Measurements from ENCODE around the gene RAB3B.

Gene RAB3B

GRCh38 chr1:51957618-51958017 lies 32.9 kb downstream of the RAB3B start:
- in situ Hi-C loops (cut with MboI; ENCODE audit: low sequenced_read_pairs), result no loop called here

GRCh38 chr1:51956528-51957509 lies 33.7 kb downstream of the RAB3B start:
- in situ Hi-C loops (cut with MboI; ENCODE audit: low sequenced_read_pairs), result no loop called here

DNA sequence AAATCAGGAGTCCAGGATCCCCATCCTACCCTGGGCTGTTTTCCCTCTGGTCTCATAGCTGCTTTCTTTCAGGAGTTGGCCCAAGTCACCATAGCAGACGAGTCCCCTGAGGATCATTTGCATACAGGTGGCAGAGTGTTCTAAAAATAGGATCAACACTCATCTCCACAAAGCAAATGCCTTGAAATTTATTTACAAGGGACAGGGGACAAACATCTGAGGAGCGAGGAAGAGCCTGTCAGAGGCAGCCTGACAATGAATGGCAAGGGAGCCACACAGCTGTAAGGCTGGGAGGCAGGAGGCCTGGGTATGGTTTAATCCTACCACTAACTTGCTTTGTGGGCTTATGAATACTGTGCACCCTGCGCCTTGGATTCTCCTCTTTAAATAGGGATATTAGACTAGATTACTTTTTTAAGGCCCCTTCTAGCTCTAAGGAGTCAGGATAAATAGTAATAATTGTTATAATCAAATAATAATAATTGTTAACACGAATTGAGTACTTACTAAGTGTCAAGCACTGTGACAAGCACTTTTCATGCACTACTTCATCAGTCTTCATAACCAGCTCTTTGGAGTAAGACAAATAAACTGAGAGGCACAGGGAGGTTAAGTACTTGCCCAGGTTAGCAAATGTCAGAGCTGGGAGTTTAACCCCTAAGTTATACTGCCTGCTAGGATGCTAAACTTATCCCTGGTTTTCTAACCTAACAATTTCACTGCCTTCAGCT lies 34.5 kb downstream of the RAB3B start:
- in situ Hi-C loops (cut with MboI; ENCODE audit: low sequenced_read_pairs), result no loop called here

GRCh38 chr1:51954783-51955182 lies 35.7 kb downstream of the RAB3B start:
- in situ Hi-C loops (cut with MboI; ENCODE audit: low sequenced_read_pairs), result no loop called here

- in situ Hi-C loops (cut with MboI; ENCODE audit: low sequenced_read_pairs), result no loop called here
These were observed 37.4 kb downstream of the RAB3B start for GRCh38 chr1:51953079-51953478.

DNA sequence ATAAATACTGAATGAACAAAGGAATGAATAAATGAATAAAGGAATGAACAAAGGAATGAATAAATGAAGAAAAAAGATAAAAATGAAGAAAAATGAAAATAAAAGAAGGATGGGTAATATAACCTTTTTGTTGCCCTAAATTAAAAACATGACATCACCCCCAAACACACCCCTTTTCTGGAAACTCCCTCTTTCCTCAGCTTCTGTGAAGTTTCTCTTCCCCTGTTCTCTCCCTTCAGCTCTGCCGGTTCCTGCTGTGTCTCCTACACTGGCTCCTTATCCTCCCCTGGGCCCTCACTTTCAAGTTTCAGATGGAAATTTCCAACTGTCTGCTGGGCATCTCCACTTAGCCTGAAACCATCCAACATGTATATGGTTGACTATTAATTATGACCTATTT lies 37.9 kb downstream of the RAB3B start:
- in situ Hi-C loops (cut with MboI; ENCODE audit: low sequenced_read_pairs), result no loop called here

GRCh38 chr1:51950701-51951100 lies 39.8 kb downstream of the RAB3B start:
- in situ Hi-C loops (cut with MboI; ENCODE audit: low sequenced_read_pairs), result no loop called here

DNA sequence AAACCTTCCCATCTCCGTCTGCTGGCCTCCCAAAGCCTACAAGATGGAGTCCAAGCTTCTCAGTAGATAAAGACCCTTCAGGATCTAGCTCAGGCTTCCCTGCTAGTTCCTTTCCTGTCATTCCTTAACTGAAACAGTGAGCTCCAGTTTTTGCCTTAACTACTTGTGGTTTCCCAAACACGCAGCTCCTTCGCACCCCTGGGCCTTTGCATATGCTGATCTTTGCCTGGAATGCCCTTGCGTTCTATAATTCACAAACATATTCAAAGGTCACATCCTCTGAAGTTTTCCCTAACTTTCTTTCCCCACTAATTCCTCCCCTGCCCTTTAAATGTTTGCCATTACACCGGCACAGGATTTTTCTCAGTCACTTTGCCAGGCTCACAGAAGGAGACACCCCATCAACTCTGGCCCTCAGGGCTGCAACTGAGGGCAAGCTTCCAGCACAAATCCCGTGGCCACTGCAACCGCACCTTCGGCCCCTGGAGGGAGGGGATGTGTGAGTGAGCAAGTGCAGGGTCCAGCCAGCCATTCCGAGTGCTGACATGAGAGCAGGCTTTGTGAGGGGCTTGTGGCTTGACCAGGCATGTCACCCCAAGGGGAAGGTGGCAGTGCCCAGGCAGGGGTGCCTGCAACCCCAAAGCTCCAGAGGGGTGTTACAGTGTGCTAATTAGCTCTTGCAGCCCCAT lies 41.3 kb downstream of the RAB3B start:
- in situ Hi-C loops (cut with MboI; ENCODE audit: low sequenced_read_pairs), result no loop called here

GRCh38 chr1:51948491-51948915 lies 42.0 kb downstream of the RAB3B start:
- in situ Hi-C loops (cut with MboI; ENCODE audit: low sequenced_read_pairs), result no loop called here

GRCh38 chr1:51946300-51946699 lies 44.2 kb downstream of the RAB3B start:
- in situ Hi-C loops (cut with MboI; ENCODE audit: low sequenced_read_pairs), result no loop called here

GRCh38 chr1:51945591-51945990 lies 44.9 kb downstream of the RAB3B start:
- in situ Hi-C loops (cut with MboI; ENCODE audit: low sequenced_read_pairs), result no loop called here

- in situ Hi-C loops (cut with MboI; ENCODE audit: low sequenced_read_pairs), result no loop called here
These were observed 48.2 kb downstream of the RAB3B start for GRCh38 chr1:51942281-51942680.

- in situ Hi-C loops (cut with MboI; ENCODE audit: low sequenced_read_pairs), result no loop called here
These were observed 49.0 kb downstream of the RAB3B start for GRCh38 chr1:51941528-51941927.

- in situ Hi-C loops (cut with MboI; ENCODE audit: low sequenced_read_pairs), result no loop called here
These were observed 53.4 kb downstream of the RAB3B start for GRCh38 chr1:51937112-51937511.

- in situ Hi-C loops (cut with MboI; ENCODE audit: low sequenced_read_pairs), result no loop called here
These were observed 54.0 kb downstream of the RAB3B start for GRCh38 chr1:51936531-51936930.

DNA sequence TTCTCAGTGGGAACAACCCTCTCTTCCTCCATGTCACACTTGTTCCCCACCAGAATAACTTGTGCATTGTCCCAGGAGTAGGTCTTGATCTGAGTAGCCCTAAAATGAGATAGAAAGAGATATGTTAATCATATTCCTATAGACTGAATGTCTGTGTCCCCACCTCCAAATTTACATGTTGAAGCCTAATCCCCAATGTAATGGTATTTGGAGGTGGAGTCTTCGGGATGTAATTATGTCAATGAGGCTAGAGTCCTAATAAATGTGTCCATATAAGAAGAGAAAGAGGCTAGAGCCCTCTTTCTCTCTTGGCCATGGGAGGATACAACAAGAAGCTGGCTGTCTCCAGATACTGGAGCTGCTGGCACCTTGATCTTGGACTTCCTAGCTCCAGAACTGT lies 57.2 kb downstream of the RAB3B start:
- in situ Hi-C loops (cut with MboI; ENCODE audit: low sequenced_read_pairs), result no loop called here

- in situ Hi-C loops (cut with MboI; ENCODE audit: low sequenced_read_pairs), result no loop called here
These were observed 60.2 kb downstream of the RAB3B start for GRCh38 chr1:51930329-51930728.

GRCh38 chr1:51928896-51929295 lies 61.6 kb downstream of the RAB3B start:
- in situ Hi-C loops (cut with MboI; ENCODE audit: low sequenced_read_pairs), result no loop called here

DNA sequence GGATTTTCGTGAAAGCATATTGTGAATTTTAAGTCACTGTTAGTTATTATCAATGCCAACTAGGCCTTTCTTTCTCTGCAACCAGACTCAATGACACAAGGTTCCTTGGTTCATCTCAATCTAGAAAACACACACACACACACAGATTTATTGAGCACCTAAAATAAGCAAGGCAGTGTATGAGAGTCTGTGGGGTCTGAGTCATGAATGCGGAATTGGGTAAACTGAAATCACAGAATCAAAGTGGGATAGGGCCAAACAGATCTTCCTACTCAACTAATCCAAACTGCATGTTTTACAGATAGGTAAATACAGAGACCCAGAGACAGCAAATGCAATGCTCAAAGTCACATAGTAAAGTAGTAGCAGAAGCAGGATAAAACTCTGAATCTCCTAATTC lies 63.5 kb downstream of the RAB3B start:
- in situ Hi-C loops (cut with MboI; ENCODE audit: low sequenced_read_pairs), result no loop called here

DNA sequence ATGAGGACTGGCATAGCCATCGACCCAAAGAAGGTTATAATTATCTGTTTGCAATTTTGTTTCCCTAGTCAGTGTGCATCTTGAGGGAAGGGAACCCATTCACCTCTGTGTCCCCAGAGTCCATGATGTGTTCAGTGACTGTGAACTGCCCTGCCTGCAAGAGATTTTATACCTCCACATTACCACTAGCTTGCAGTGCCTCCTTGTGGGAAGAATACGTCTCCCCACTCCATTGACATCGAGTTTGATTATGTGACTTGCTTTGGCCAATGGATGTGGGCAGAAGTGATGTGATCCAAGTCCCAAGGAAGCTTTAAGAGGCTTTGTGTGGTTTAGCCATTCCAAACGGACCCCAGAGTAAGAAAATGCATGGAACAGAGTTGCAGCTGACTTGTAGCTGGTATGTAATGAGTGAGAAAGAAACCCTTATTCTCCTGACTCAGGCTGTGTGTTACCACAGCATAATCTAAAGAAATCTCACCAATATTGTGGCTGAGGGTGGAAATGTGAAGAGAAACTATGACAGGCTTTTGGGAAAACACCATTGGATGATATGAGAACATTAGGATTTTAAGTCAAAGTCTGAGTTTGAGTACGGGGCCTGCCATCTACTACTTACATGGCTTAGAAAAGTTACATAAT lies 64.2 kb downstream of the RAB3B start:
- in situ Hi-C loops (cut with MboI; ENCODE audit: low sequenced_read_pairs), result no loop called here

DNA sequence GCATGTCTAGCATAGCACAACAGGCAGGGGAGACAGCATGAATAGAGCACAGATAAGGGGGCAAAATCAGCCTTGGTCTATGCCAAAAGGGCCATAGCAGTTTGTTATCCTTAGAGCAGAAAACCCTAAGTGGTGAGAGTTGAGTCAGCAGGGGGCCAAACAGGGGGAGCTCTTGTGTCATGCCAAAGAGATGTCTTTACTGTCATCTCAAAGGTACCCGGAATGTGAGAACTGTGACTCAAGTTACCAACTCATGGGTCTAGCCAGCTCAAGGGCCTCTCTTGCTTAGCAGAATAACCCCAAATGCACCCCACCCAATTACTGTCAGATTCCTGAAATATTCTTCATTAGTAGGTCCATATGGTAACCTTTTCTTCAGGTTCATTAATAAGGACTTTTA lies 66.0 kb downstream of the RAB3B start:
- in situ Hi-C loops (cut with MboI; ENCODE audit: low sequenced_read_pairs), result no loop called here

Data from HL-60/S4 treated with phorbol 12-myristate 13-acetate at 8.2 ng/mL for 4 days and 3 days (cell line).